Measurements from ENCODE around the gene VPS18.

The VPS18 gene

DNA sequence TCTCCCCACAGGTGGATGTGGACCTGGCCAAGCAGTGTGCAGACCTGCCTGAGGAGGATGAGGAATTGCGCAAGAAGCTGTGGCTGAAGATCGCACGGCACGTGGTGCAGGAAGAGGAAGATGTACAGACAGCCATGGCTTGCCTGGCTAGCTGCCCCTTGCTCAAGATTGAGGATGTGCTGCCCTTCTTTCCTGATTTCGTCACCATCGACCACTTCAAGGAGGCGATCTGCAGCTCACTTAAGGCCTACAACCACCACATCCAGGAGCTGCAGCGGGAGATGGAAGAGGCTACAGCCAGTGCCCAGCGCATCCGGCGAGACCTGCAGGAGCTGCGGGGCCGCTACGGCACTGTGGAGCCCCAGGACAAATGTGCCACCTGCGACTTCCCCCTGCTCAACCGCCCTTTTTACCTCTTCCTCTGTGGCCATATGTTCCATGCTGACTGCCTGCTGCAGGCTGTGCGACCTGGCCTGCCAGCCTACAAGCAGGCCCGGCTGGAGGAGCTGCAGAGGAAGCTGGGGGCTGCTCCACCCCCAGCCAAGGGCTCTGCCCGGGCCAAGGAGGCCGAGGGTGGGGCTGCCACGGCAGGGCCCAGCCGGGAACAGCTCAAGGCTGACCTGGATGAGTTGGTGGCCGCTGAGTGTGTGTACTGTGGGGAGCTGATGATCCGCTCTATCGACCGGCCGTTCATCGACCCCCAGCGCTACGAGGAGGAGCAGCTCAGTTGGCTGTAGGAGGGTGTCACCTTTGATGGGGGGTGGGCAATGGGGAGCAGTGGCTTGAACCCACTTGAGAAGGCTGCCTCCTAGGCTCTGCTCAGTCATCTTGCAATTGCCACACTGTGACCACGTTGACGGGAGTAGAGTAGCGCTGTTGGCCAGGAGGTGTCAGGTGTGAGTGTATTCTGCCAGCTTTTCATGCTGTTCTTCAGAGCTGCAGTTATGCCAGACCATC, 8.6 kb downstream of the VPS18 start:
- no peak for DNase-seq

DNA sequence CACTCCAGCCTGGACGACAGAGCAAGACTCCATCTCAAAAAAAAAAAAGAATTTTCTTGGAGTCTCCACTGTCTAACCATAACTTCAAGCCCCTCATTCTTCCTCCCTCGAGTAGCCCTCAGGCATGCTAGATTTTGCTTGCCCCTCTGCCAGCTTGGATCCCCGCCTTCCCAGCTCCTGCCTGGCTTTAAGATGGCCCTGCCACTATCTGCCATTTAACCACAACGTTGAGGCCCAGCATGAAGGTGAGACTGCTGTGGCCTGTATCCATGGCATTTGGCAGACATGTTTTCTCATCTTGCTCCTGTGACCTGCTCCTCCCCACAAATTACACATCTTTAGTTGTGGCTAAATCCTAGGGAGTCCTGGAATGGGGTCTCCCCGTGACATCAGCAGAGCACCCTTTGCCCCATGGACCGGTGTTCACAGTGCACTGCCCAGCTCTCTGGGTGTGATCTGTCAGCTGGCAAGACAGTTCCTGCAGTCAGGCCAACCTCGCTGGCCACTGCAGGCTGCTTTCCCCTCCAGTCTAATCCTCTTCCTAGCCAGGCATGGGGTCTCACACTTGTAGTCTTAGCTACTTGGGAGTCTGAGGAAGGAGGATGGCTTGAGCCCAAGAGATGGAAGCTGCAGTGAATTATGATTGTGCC, 10.4 kb downstream of the VPS18 start:
- DNase-seq, result no peak

- DNase-seq, result no peak
Measured at GRCh38 chr15:40906091-40906990, 12.1 kb downstream of the VPS18 start.

DNA sequence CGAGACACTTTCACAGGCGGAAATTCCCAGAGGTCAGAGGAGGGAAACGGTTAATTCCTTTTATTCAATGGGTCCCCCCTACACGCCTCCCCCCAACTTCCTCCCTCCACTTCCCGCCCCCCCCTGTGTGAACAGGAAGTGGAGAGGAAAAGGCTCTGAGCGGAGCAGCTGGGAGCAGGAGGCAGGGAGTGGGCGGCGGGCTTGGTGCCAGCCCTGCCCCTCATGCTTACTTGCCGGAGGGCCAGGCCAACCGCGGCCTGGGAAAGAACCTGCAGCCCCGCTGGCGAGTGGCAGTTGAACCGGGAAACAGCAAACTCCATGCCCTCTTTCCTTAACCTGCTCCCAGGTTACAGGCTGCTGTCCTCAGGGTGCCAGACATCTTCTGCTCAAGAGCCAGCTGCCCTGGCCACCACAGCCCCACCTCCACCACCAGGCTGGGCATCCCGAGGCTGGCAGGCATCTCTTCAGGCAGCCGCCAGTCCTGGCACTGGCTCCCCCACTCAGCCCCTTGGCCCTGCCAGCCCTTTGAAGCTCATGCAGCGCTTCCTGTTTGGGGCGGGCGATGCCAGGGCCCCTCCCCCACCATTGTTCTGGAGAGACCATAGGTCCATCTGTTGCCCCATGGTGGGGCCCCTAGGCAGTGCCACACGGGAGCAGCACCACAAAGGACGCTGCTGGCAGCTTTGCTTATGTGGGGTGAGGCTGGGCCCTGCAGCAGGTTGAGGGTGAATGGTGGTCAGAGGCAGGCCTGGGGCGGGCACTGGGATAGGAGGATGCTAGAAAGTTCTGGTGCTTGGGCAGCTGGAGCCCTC, 12.9 kb downstream of the VPS18 start:
- DNase-seq, result no peak

GRCh38 chr15:40908095-40908494, 13.8 kb downstream of the VPS18 start:
- no peak for DNase-seq

- no peak for DNase-seq
Measured at GRCh38 chr15:40909662-40910630, 15.7 kb downstream of the VPS18 start.

DNA sequence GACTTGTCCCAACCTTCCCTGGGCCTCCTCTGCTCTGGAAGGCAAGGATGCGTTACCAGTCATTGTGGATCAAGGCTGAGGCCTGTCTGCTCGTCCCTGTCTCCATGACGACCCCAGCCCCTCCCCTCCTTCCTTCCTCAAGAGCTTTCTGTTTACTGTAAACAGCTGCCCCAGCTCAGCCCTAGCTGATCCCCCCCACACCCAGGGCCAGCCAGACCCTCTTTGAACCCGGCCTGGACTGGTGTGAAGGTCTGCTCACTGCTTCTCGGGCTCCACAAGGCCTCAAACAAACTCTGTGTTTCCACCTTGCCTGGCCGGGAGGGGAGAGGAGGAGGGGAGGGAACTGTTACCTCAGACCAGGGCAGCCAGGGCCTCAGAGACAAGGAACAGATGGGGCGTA, 16.9 kb downstream of the VPS18 start:
- no peak for DNase-seq

- no peak for DNase-seq
Measured at GRCh38 chr15:40911693-40912092, 17.4 kb downstream of the VPS18 start.

- DNase-seq, result no peak
Measured at GRCh38 chr15:40912478-40912877, 18.2 kb downstream of the VPS18 start.

DNA sequence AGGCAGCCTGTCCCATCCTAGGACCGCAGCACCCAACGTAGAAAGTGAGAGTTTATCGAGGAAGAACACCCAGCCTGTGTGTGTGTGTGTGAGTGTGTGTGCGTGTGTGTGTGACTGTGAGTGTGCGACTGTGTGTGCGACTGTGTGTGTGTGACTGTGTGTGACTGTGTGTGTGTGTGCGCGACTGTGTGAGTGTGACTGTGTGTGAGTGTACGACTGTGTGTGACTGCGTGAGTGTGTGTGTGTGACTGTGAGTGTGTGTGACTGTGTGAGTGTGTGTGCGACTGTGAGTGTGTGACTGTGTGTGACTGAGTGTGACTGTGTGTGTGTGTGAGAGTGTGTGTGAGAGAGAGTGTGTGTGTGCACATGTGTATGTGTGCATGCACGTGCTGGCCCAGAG, 19.8 kb downstream of the VPS18 start:
- DNase-seq, result no peak

- no peak for DNase-seq
Measured at GRCh38 chr15:40914486-40914885, 20.2 kb downstream of the VPS18 start.

- no peak for DNase-seq
Measured at GRCh38 chr15:40915116-40915661, 20.9 kb downstream of the VPS18 start.

DNA sequence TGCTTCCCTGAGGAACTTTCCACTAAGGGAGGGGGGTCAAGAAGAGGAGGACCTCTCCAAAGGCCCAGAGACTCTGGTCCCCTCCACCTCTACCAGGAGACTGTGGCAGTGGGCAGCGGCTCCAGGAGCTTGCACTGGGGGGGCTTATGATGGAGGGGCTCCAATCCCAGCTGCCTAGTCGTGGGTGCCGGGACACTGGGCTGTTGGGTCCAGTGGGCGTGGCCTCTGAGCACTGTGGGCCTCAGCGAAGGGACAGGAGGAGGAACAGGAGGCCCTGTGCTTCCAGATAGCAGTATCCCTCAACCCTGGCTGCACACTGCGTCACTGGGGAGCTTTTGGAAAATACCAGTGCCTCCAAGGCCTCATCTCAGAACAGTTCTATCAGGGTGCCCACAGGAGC, 21.4 kb downstream of the VPS18 start:
- DNase-seq, result no peak

DNA sequence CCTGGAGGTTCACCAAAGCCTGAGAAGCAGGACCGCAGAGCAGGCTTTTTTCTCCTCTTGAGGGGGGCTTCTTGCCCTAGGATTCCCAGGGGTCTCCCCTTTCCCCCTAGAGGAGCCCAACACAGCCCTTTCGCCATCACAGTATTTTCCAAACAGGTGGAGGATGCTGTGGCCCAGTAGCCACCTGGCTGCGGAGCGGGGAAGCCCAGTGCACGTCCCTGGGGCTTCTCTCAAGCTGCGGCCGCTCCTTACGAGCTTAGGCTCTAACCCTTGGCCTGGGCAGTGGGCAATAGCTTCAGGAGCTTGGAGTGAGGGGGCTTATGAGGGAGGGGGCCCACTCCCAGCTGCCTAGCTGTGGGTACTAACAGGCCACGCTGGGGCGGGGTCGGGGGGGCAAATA, 23.3 kb downstream of the VPS18 start:
- no peak for DNase-seq

GRCh38 chr15:40918146-40918798, 24.0 kb downstream of the VPS18 start:
- no peak for DNase-seq

GRCh38 chr15:40918799-40919392, 24.6 kb downstream of the VPS18 start:
- no peak for DNase-seq

- DNase-seq, result no peak
Measured at GRCh38 chr15:40921949-40922607, 27.8 kb downstream of the VPS18 start.

GRCh38 chr15:40922608-40923005, 28.4 kb downstream of the VPS18 start:
- no peak for DNase-seq

- DNase-seq, result no peak
Measured at GRCh38 chr15:40923551-40923950, 29.3 kb downstream of the VPS18 start.
